ENCODE measurements around the gene PFN1.

Gene PFN1

GRCh38 chr17:4960279-4960922 is 12.1 kb upstream of the PFN1 start:
- H3K36me3 ChIP-seq (ENCODE audit: control insufficient read depth, low read length): peaks cover 18% of the 10 kb centered on the region
- TF ChIP-seq EZH2phosphoT487 (IDR thresholded peaks at IDR 0.05; ENCODE audit: borderline replicate concordance, low read length): no peak
- TF ChIP-seq, protein P1, sequence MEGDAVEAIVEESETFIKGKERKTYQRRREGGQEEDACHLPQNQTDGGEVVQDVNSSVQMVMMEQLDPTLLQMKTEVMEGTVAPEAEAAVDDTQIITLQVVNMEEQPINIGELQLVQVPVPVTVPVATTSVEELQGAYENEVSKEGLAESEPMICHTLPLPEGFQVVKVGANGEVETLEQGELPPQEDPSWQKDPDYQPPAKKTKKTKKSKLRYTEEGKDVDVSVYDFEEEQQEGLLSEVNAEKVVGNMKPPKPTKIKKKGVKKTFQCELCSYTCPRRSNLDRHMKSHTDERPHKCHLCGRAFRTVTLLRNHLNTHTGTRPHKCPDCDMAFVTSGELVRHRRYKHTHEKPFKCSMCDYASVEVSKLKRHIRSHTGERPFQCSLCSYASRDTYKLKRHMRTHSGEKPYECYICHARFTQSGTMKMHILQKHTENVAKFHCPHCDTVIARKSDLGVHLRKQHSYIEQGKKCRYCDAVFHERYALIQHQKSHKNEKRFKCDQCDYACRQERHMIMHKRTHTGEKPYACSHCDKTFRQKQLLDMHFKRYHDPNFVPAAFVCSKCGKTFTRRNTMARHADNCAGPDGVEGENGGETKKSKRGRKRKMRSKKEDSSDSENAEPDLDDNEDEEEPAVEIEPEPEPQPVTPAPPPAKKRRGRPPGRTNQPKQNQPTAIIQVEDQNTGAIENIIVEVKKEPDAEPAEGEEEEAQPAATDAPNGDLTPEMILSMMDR (IDR thresholded peaks at IDR 0.05; ENCODE audit: low read depth, low read length, poor library complexity, severe bottlenecking): no peak

GRCh38 chr17:4959261-4959965 is 11.1 kb upstream of the PFN1 start:
- H3K79me2 ChIP-seq (ENCODE audit: control insufficient read depth, low read length): no peaks in the 10 kb centered on the region
- H3K4me1 ChIP-seq (ENCODE audit: control insufficient read depth, low read length): no peaks in the 10 kb centered on the region
- peaks cover 6% of the 10 kb centered on the region; the same call in 1 of the 2 replicates for H3F3A ChIP-seq (ENCODE audit: control insufficient read depth, insufficient read depth)
- peaks cover 15% of the 10 kb centered on the region for H3K36me3 ChIP-seq (ENCODE audit: control insufficient read depth, low read length)
- TF ChIP-seq, protein P1 (IDR thresholded peaks at IDR 0.05; ENCODE audit: low read depth, low read length, poor library complexity, severe bottlenecking): no peak
- no peak for TF ChIP-seq EZH2phosphoT487 (IDR thresholded peaks at IDR 0.05; ENCODE audit: borderline replicate concordance, low read length)
- H3K27me3 ChIP-seq (ENCODE audit: control insufficient read depth, low read length): no peaks in the 10 kb centered on the region
- H3K9me2 ChIP-seq (replicated peaks; ENCODE audit: control insufficient read depth, low read length): no peaks in the 10 kb centered on the region
- no peak overlapping the region for H3K4me3 ChIP-seq (ENCODE audit: low read length)
- H3K27ac ChIP-seq (ENCODE audit: low read depth, low read length): no peak overlapping the region
- no peaks in the 10 kb centered on the region for H3K9me3 ChIP-seq (ENCODE audit: control insufficient read depth, insufficient read depth, low read length)
- H3K4me2 ChIP-seq (ENCODE audit: low read length): no peak overlapping the region
- H4K20me1 ChIP-seq (ENCODE audit: control insufficient read depth, insufficient read depth, low read depth, low read length): no peaks in the 10 kb centered on the region

More at GRCh38 chr17:4960279-4960922, 12.1 kb upstream of the PFN1 start:
- H3K9me2 ChIP-seq (replicated peaks; ENCODE audit: control insufficient read depth, low read length): no peaks in the 10 kb centered on the region
- no peaks in the 10 kb centered on the region for H3K9me3 ChIP-seq (ENCODE audit: control insufficient read depth, insufficient read depth, low read length)
- H3K27ac ChIP-seq (ENCODE audit: low read depth, low read length): no peak overlapping the region
- no peak overlapping the region for H3K4me2 ChIP-seq (ENCODE audit: low read length)
- H3K4me3 ChIP-seq (ENCODE audit: low read length): no peak overlapping the region
- no peaks in the 10 kb centered on the region for H3K27me3 ChIP-seq (ENCODE audit: control insufficient read depth, low read length)
- no peaks in the 10 kb centered on the region for H3K4me1 ChIP-seq (ENCODE audit: control insufficient read depth, low read length)
- no peaks in the 10 kb centered on the region for H4K20me1 ChIP-seq (ENCODE audit: control insufficient read depth, insufficient read depth, low read depth, low read length)
- peaks cover 4% of the 10 kb centered on the region for H3K79me2 ChIP-seq (ENCODE audit: control insufficient read depth, low read length)
- peaks cover 6% of the 10 kb centered on the region; the same call in 1 of the 2 replicates for H3F3A ChIP-seq (ENCODE audit: control insufficient read depth, insufficient read depth)

DNA sequence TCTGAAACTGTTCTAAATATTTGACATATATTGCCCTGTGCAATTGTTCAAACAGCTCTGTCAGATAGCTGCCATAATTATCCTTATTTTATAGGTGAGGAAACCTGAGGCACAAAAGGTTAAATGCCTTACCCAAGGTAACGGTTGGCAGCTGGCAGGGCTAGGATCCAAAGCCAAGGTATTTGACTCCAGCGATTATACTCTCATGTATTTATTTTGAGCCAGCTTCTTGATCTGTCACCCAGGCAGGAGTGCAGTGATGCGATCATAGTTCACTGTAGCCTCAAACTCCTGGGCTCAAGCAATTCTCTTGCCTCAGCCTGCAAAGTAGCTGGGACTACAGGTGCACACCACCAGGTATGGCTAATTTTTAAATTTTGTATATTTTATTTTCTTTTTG is 9.8 kb upstream of the PFN1 start:
- Histone ChIP-seq H3K4me3 (ENCODE audit: low read length) (no peak overlapping the region), H3K4me2 (ENCODE audit: low read length) (no peak overlapping the region), H3F3A (ENCODE audit: control insufficient read depth, insufficient read depth) (peaks cover 6% of the 10 kb centered on the region; the same call in 1 of the 2 replicates), H3K27me3 (ENCODE audit: control insufficient read depth, low read length) (no peaks in the 10 kb centered on the region), H3K79me2 (ENCODE audit: control insufficient read depth, low read length) (no peaks in the 10 kb centered on the region), H3K36me3 (ENCODE audit: control insufficient read depth, low read length) (peaks cover 15% of the 10 kb centered on the region), H3K9me2 (replicated peaks; ENCODE audit: control insufficient read depth, low read length) (no peaks in the 10 kb centered on the region), H3K27ac (ENCODE audit: low read depth, low read length) (no peak overlapping the region), H3K4me1 (ENCODE audit: control insufficient read depth, low read length) (no peaks in the 10 kb centered on the region), H3K9me3 (ENCODE audit: control insufficient read depth, insufficient read depth, low read length) (no peaks in the 10 kb centered on the region), H4K20me1 (ENCODE audit: control insufficient read depth, insufficient read depth, low read depth, low read length) (no peaks in the 10 kb centered on the region)
- no peak for TF ChIP-seq EZH2phosphoT487 (IDR thresholded peaks at IDR 0.05; ENCODE audit: borderline replicate concordance, low read length)
- TF ChIP-seq, protein P1 (IDR thresholded peaks at IDR 0.05; ENCODE audit: low read depth, low read length, poor library complexity, severe bottlenecking): no peak

Measured in DOHH2 (cell line).